ENCODE results near the gene SDS. TPM values are rescaled to one million over a fixed set of nuclear protein-coding genes. Genes with fewer than 3 reads are reported as not detected.

The SDS gene
- total RNA-seq, 1 experiment from 2014 or later = not detected

DNA sequence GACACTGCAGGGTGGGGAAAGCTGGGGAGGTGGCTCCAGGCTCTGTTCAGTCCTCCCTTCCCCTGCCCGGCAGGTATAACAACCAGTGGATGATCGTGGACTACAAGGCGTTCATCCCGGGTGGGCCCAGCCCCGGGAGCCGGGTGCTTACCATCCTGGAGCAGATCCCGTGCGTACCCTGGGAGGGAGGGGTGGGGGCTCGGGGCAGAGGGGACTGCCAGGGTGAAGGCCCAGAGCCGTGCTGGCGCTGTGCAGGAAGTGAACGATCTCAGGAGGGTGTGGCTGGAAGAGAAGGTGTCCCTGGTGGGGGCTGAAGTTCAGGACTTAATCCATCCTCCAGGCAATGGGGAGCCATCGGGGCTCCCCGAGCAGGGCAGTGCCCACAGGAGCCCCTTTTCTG, 18.9 kb downstream of the SDS start:
- no peak overlapping the region for H4K8ac ChIP-seq (replicated peaks; ENCODE audit: insufficient read length, low read depth, low read length)
- H3K36me3 Mint-ChIP-seq (ENCODE audit: insufficient read depth in 1 of 3, low read depth in 3 of 3) = peaks cover 6 to 40% (median 38%) of the 10 kb centered on the region in 3 experiments; a peak in 6 of 7 replicates
- H3K23ac ChIP-seq (ENCODE audit: insufficient read length, low read depth, low read length) = no peak overlapping the region
- WGBS (ENCODE audit: extremely low coverage, insufficient read length, low lambda C conversion rate) = no CpG with 5 or more reads among the region's 14 CpGs
- H3K14ac ChIP-seq (ENCODE audit: insufficient read depth, low read length) = no peak overlapping the region
- H3T11ph ChIP-seq (ENCODE audit: low read length) = no peak overlapping the region
- no peak overlapping the region for H3K27ac Mint-ChIP-seq
- H2BK120ac ChIP-seq (ENCODE audit: low read depth, low read length, poor library complexity, severe bottlenecking) = no peak overlapping the region
- H3K4me1 Mint-ChIP-seq = peaks cover 0 to 3% of the 10 kb centered on the region in 2 experiments; a peak in 2 of 4 replicates
- no peaks in the 10 kb centered on the region for H4K20me1 ChIP-seq (ENCODE audit: control insufficient read depth, insufficient read depth, insufficient read length)
- no peak overlapping the region for H3K4me3 Mint-ChIP-seq
- H3K9ac ChIP-seq (ENCODE audit: extremely low read depth, insufficient read length, low read length) = no peak overlapping the region
- H3K18ac ChIP-seq (ENCODE audit: insufficient read length, low read depth, low read length) = no peak overlapping the region
- H2BK5ac ChIP-seq (ENCODE audit: insufficient read length, low read length) = no peak overlapping the region
- no peak overlapping the region for H3K56ac ChIP-seq (ENCODE audit: insufficient read length, low read depth, low read length)
- H3K9me3 ChIP-seq (ENCODE audit: control insufficient read depth, low read depth, low read length) = no peaks in the 10 kb centered on the region
- no peak overlapping the region for H4K91ac ChIP-seq (ENCODE audit: insufficient read length, low read depth, low read length)
- H3K27ac ChIP-seq (ENCODE audit: insufficient read length, low read depth, low read length) = no peak overlapping the region
- no peak overlapping the region for H3K4me2 ChIP-seq (ENCODE audit: insufficient read depth, insufficient read length, low read length)
- H3K9me3 Mint-ChIP-seq = no peaks in the 10 kb centered on the region
- H3K4me1 ChIP-seq (ENCODE audit: insufficient read depth, low read length) = no peaks in the 10 kb centered on the region
- TF ChIP-seq, protein P1, sequence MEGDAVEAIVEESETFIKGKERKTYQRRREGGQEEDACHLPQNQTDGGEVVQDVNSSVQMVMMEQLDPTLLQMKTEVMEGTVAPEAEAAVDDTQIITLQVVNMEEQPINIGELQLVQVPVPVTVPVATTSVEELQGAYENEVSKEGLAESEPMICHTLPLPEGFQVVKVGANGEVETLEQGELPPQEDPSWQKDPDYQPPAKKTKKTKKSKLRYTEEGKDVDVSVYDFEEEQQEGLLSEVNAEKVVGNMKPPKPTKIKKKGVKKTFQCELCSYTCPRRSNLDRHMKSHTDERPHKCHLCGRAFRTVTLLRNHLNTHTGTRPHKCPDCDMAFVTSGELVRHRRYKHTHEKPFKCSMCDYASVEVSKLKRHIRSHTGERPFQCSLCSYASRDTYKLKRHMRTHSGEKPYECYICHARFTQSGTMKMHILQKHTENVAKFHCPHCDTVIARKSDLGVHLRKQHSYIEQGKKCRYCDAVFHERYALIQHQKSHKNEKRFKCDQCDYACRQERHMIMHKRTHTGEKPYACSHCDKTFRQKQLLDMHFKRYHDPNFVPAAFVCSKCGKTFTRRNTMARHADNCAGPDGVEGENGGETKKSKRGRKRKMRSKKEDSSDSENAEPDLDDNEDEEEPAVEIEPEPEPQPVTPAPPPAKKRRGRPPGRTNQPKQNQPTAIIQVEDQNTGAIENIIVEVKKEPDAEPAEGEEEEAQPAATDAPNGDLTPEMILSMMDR (conservative IDR thresholded peaks at IDR 0.05) = no peak
- no peaks in the 10 kb centered on the region for H3K23me2 ChIP-seq (ENCODE audit: insufficient read length, low read depth, low read length, poor library complexity, severe bottlenecking)
- no peaks in the 10 kb centered on the region for H3K79me1 ChIP-seq (ENCODE audit: insufficient read depth, low read depth, low read length, poor library complexity, severe bottlenecking)
- no peak overlapping the region for H4K5ac ChIP-seq (ENCODE audit: insufficient read length, low read depth, low read length)
- DNase-seq = no peak
- H2BK12ac ChIP-seq (ENCODE audit: insufficient read length, low read depth, low read length) = no peak overlapping the region
- H2BK20ac ChIP-seq (ENCODE audit: low read depth, low read length, poor library complexity, severe bottlenecking) = no peak overlapping the region
- H3K27me3 ChIP-seq (ENCODE audit: insufficient read depth, low read length) = no peaks in the 10 kb centered on the region
- H3K27me3 Mint-ChIP-seq (ENCODE audit: low read depth) = no peaks in the 10 kb centered on the region; the same call in 1 of the 2 replicates
- H2AFZ ChIP-seq (ENCODE audit: low read length) = no peak overlapping the region
- no peak overlapping the region for H3K4ac ChIP-seq (ENCODE audit: low read depth, low read length)
- H3K79me2 ChIP-seq (ENCODE audit: insufficient read depth, low read length) = no peaks in the 10 kb centered on the region
- H2AK5ac ChIP-seq (ENCODE audit: insufficient read length, low read length) = no peak overlapping the region
- no peak overlapping the region for H2BK15ac ChIP-seq (ENCODE audit: low read depth, low read length)
